Urothelium cell line (cell line): ENCODE results near the gene FMNL2.

Source experiments
- DNase-seq: peaks from one replicate; pipeline ENCODE4 v3.0.0; 2011; ENCODE audit warnings: low spot score, mixed read lengths
- FAIRE-seq: peaks from 2 replicates; lab custom pipeline; 2011; peaks lifted over from hg19 to GRCh38; lab: Jason Lieb, UNC

FMNL2 gene

DNA sequence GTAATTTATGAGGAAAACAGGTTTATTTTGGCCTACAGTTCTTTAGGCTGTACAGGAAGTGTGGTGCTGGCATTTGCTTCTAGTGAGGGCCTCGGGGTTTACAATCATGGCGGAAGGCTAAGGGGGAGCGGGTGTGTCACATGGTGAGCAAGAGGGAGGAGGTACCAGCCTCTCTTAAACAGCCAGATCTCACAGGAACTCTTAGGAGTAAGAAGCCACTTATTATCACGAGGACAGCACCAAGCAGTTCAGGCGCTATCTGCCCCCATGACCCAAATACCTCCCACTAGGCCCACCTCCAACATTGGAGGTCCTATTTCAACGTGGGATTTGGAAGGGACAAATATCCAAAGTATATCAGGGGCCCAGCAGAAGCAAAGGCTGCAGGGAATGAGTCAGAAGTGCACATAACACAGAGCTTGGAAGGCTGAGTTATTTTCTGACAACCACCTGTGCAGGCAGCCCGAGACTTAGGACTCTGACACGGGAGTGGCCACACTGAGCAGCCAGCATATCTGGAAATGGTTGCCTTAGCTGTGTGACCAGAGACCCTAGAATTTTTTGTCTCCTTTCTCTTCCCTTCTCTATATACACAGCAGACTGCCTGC lies 211.4 kb downstream of the FMNL2 start:
- DNase-seq, result no peak
- no peak for FAIRE-seq

- DNase-seq (no peak), FAIRE-seq (no peak)
Measured at GRCh38 chr2:152548111-152548875, 213.3 kb downstream of the FMNL2 start.

DNA sequence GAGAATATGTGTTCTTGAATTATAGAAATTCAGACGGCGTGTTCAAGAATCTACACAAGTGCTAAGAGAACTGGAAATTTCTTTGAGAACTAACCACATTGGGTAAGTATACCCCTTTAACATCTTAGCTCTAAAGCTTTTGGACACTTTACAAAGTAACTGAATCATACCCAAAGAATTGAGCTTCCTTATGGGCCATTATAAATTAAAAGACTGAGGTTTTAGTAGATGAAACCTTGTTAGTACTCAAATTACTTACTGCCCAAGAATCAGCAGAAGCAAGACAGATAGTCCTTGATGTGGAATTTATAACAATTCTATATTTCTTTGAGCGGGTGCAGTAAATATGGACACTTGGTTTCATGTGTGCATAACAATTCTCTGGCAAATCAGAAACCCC lies 214.0 kb downstream of the FMNL2 start:
- no peak for FAIRE-seq

GRCh38 chr2:152549423-152549822 lies 214.4 kb downstream of the FMNL2 start:
- FAIRE-seq, result no peak
- DNase-seq, result no peak

More for the DNA sequence above, 214.0 kb downstream of the FMNL2 start:
- no peak for DNase-seq

GRCh38 chr2:152550386-152550785 lies 215.4 kb downstream of the FMNL2 start:
- FAIRE-seq (no peak), DNase-seq (no peak)

DNA sequence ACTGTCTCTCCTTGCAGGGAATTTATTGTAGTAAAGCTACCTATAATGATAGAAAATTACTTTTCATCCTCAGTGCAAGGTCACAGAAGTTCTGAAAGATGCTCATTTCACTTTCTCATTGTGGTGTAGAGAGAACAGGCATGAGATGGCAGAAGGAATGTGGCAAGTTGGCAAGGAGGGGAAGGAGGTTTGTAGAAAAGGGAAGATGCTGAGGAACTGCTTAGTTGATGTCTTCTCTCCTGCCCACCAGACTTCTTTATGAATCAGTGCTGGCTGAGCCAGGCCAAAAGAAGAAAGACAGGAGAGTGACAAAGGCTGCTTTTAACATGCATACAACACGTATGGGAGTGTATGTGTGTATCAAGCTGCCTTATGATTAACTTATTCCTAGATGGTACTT lies 217.9 kb downstream of the FMNL2 start:
- FAIRE-seq (no peak), DNase-seq (no peak)

DNA sequence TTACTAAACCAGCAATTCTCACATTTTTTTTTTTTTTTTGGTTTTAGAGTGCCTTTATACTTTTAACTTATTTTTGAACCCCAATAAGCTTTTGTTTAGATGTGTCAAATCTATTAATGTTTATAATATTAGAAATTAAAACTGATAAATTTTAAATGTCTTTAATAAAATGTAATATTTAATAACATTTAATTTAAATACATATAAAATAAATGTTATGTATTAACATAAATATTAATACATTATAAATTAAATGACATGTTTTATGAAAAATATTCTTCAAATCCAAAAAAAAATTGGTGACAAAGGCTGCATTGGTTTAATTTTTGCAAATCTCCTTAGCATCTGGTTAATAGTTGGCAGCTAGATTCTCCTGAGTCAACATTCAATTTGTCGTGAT lies 218.5 kb downstream of the FMNL2 start:
- DNase-seq (no peak), FAIRE-seq (no peak)

DNA sequence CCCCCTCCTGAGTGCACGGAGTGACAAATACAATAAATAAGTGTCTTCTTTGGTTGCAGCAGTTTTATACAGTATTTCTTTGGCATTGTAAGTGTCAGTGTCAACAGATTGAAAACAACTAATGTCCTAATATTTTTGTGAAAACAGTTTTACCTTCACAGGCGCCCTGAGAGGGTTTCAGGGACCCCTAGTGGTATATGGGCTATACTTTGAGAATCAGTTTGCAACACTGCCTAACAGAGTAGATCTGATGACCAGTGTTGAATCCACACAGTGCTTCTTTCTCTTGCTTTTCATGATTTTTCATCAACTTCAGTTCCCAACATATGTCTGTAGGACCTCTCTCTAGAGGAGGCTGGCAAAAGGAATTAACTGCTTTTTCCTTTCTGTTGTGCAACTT lies 220.1 kb downstream of the FMNL2 start:
- FAIRE-seq (no peak), DNase-seq (no peak)

DNA sequence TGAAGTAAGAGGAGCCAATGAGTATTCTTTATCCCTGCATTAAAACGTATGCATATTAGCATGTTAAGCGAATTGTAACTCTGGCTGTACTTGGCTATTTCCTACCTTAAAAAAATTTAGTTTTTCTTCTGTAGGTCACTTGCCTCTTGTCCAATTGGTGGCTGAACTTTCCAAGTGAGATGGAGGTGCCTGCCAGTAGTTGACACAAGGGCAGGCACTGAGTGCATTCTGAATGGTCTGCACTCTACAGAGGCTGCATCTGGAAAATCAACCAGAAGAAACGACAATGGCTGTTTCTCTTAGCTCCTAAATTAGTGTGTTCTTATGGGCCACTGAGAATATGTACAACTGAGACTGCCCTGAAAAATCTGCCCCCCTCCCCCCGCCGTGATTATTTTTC lies 221.5 kb downstream of the FMNL2 start:
- FAIRE-seq (no peak), DNase-seq (no peak)

DNA sequence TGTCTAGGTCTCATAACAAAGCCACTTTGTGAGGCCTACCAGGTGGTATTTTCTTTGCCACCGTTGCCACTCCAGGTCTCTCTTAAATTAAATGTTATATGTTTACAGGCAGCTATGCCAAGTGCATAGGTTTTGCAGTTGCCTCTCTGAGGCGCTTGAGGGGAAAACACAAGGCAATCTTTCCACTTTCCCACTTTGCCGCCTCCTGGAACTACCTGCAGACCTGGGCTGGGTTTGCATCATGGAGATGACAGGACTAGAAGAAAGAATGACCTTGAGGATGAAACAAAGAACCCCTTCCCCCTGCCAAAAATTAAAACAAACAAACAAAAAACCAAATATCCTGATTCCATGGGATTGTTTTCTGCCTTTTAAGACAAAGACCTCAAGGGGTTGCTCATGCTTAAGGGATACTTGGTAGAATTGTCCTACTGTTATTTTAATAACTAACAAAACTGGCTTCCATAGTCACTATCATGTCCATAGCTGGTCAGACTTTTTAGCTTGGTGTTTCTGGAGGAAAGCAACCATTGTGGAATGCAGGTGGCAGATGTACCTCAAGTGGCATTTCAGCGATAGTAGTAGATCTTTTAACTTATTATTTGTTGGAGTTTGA lies 222.4 kb downstream of the FMNL2 start:
- DNase-seq (no peak), FAIRE-seq (no peak)

GRCh38 chr2:152558158-152558984 lies 223.4 kb downstream of the FMNL2 start:
- FAIRE-seq (peak; percentile 20), DNase-seq (peak; percentile 69)

GRCh38 chr2:152559008-152559407 lies 224.0 kb downstream of the FMNL2 start:
- FAIRE-seq, result no peak
- no peak for DNase-seq

DNA sequence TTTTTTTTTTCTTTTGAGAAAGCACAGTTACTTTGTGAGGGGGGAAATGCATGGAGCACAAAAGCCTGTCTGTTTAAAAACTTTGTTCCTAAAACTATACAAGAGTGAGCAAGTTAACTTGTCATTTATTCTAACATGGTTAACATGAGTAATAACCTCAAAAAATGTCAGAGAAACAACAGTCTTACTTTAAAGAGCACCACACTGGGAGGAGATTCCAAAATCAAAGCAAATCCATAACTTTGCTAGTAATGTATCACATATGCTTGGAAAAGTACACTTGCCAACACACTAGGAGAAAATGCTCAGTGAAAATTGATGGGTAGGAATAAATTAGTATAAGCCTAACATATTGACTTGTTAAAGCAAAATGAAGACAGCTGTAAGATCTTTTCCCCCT lies 225.2 kb downstream of the FMNL2 start:
- peak; percentile 26 for DNase-seq
- no peak for FAIRE-seq

DNA sequence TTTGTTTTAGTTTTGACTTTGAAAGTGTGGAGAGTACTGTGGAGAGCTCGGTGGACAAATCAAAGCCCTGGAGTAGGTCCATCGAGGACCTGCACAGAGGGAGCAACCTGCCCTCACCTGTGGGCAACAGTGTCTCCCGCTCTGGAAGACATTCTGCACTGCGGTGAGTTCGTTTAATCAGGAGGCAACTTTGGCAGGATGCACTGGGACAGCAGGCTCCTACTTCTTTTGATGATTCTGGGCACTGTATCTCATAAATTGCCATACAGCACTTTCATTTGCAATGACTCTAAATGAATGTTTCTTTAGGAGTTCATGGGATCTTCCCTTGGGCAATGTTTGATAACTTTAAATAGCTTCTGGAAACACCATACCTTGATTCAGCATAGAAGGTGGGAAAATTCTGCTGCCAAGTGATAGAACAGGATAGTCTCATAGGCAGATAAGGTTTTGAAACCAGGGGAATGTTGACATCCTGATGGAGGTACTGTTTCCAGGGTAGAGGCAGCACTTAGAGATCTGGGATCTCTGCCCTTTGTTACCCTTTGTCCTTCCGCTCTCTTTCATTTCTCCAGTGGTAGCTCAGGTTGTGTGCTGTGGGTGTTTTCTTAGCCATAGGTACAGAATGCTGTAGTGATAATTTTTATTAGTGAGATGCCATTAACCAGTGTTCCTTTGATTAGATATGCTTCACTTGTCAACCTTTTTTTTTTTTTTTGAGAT lies 226.1 kb downstream of the FMNL2 start:
- DNase-seq (no peak), FAIRE-seq (no peak)

DNA sequence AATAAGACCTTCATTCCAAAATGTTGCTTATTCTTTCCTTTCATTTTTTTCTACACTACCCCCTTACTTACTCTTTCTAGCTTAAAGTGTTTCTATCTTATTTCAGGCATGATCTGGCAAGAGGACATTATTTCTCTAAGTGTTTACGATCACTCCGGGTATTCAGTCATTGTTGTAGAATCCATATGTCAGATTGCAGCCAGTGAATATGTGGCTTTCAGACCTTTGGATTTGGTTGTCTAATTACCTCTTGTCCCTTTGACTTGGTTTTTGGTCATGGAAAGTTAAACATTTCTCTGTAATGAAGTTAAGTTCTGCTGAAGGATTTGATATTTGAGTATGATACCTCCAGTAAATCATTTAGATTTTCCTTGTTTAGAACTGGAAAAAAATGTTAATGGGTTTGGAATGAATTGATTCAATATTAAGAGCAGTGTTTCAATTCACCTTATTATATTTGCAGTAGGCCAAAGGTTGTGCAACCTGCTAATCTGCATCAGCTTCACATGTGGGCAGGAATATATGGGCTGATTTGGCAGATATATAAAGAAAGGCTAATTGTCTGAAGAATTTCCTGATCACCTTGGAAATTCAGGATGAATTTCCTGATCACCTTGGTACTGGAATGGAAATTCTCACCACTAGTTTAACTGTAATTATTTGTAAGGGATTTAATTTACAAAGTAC lies 227.4 kb downstream of the FMNL2 start:
- DNase-seq (no peak), FAIRE-seq (no peak)

DNA sequence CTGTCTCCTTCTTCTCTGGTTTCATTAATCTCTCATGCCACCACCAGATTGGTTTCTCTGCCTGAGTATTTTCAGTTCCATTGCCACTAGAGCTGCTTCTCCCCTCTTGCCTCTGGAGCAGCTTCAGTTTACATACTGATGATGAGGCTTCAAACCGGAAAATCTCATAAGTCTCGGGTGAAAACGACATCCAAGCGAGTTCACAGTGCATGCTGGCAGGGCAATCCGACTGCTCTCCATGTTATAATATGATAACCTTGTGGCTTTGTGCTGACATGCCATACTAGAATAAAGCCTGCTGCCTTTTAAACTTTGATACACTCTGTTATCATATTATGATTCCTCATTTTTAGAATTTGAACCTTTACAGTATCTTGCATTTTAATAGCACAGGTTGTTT lies 228.8 kb downstream of the FMNL2 start:
- FAIRE-seq (no peak), DNase-seq (no peak)

DNA sequence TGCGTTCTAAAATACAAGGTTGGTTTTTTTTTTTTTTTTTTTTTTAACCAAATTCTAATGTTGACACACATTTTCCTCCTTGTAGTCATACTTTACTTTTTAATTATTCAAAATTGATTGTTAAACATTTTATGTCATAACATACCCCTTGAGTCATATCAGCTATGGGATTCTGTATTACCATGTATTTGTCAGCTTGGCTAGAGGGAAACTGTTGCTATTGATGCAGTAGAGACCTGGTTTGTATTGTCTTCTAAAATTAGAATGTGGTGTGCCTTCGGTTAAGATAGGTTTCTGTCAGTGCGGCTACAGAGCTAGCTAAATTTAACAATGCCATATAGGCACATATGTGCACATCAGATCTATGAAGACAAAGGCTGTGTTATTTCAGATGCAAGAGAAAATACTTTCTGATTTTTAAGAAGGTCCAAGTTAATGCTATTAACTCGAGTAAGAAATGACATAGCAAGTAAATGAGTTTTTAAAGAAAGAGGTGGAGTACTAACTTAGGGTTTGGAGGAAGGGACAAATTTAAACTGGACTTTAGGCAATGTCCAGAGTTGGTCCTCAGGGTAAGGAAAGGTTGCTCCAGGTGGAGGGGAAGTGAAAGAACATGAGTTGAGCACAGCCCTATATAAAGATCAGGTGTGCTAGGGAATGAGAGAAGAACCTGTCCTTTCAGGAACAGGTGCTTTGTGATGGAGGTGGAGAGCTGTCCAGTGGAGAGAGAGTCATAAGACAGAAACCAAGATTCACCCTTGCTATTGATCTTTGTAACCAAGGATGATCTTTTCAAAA lies 230.0 kb downstream of the FMNL2 start:
- no peak for DNase-seq
- FAIRE-seq, result peak; percentile 5

DNA sequence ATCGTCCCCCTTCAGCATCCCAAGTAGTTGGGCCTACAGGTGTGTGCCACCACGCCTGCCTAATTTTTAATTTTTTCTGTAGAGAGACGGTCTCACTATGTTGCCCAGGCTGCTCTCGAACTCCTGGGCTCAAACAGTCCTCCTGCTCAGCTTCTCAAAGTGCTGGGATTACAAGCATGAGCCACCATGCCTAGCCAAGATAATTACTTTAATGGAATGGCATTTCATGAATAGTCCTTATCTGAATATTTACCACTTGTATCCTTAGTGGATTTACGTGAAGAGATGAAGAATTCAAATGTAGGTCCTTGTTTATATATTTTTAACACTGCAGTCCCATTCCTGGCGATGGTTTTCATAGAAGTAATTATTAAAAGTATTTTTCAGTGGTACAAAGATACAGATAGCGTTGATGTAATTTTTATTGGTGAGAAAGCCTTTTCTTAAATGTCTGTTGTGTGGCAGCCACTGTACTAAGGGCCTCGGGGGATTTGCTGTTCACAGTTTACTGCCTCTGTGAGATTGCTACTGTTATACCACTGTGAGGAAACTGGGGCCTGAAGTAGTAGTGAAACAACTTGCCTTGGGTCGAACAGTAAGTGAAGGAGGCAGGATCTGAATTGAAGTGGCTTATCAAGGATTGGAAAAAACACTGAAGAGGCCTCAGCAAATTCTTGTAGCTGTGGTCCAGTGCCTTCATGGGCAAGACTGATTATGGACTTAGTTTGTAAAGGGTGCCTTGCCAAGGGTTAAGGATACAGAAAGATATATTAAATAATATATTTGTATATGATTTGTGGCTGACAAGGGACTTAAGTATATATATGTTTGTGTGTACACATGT lies 231.1 kb downstream of the FMNL2 start:
- DNase-seq (no peak), FAIRE-seq (no peak)

GRCh38 chr2:152566728-152567069 lies 231.7 kb downstream of the FMNL2 start:
- DNase-seq (no peak), FAIRE-seq (no peak)
